ENCODE measurements around the gene GNG13.
"Not testable (repeated sequence)": the region's sequence is repeated elsewhere in the genome, so short reads cannot be mapped to it uniquely, and the experiment has no call there.

The GNG13 gene

GRCh38 chr16:838741-839140 lies 38.2 kb upstream of the GNG13 start:
- H3K27ac ChIP-seq: no peak overlapping the region
- TF ChIP-seq CTCF (IDR thresholded peaks at IDR 0.05): no peak
- no peak for TF ChIP-seq ZFX (IDR thresholded peaks at IDR 0.05; ENCODE audit: borderline replicate concordance)

GRCh38 chr16:836822-837221 lies 36.3 kb upstream of the GNG13 start:
- H3K27ac ChIP-seq: not testable (repeated sequence)

DNA sequence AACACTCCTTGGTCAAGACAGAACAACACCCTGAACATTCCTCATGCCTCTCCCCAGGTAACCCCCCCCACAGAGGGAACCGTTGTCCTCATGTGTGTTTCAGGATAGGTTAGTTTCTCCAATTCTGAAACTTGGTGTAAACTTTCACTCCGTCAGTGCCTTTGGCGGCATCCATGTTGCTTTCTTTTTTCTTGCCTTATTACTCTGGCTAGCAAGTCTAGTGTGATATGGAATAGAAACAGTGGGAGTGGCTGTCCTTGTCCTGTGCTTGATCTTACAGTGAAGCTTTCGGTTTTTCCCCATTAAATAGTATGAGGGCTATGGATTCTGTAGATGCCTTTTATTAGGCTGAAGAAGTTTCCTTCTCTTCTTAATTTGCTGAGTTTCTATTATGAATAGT lies 35.7 kb upstream of the GNG13 start:
- TF ChIP-seq ZFX (IDR thresholded peaks at IDR 0.05; ENCODE audit: borderline replicate concordance): no peak
- no peak for TF ChIP-seq CTCF (IDR thresholded peaks at IDR 0.05)
- H3K27ac ChIP-seq: no peak overlapping the region

- no peak overlapping the region for H3K27ac ChIP-seq
- no peak for TF ChIP-seq ZFX (IDR thresholded peaks at IDR 0.05; ENCODE audit: borderline replicate concordance)
- no peak for TF ChIP-seq CTCF (IDR thresholded peaks at IDR 0.05)
These were observed 34.8 kb upstream of the GNG13 start for GRCh38 chr16:835373-835772.

GRCh38 chr16:833411-833810 lies 32.9 kb upstream of the GNG13 start:
- TF ChIP-seq CTCF (IDR thresholded peaks at IDR 0.05) (no peak), ZFX (IDR thresholded peaks at IDR 0.05; ENCODE audit: borderline replicate concordance) (no peak)
- no peak overlapping the region for H3K27ac ChIP-seq

- no peak overlapping the region for H3K27ac ChIP-seq
- TF ChIP-seq CTCF (IDR thresholded peaks at IDR 0.05) (no peak), ZFX (IDR thresholded peaks at IDR 0.05; ENCODE audit: borderline replicate concordance) (no peak)
These were observed 32.3 kb upstream of the GNG13 start for GRCh38 chr16:832652-833336.

GRCh38 chr16:831571-832413 lies 31.3 kb upstream of the GNG13 start:
- TF ChIP-seq ZFX (IDR thresholded peaks at IDR 0.05; ENCODE audit: borderline replicate concordance) (no peak), CTCF (IDR thresholded peaks at IDR 0.05) (no peak)
- H3K27ac ChIP-seq: no peak overlapping the region

All from 22Rv1 (cell line).